ENCODE data around the gene ADAMTSL1. TPM values are rescaled to one million over a fixed set of nuclear protein-coding genes. Genes with fewer than 3 reads are reported as not detected.
A peak's percentile ranks its signal among the peaks of the same experiment; 100 is the strongest.

Gene ADAMTSL1
- total RNA-seq, 4 donors from 2014 or later: 2.8 to 26.4 (median 9.4) TPM

- Histone ChIP-seq H3K27me3 (no peaks in the 10 kb centered on the region), H3K36me3 (no peaks in the 10 kb centered on the region), H3K27ac (peak overlapping the region in 1 of 4 donors; percentile 1), H3K4me3 (no peak overlapping the region), H3K9me3 (no peaks in the 10 kb centered on the region), H3K4me1 (peaks cover 0 to 8% (median 0%) of the 10 kb centered on the region in 4 donors)
- DNase-seq: no peak
- TF ChIP-seq CTCF (IDR thresholded peaks at IDR 0.05) (no peak), POLR2A (IDR thresholded peaks at IDR 0.05) (no peak)
These were observed 311.7 kb downstream of the ADAMTSL1 start for GRCh38 chr9:18785604-18786003.

GRCh38 chr9:18786196-18786595 is 312.2 kb downstream of the ADAMTSL1 start:
- peak overlapping the region in 2 of 4 donors; percentile 3 to 11 for H3K27ac ChIP-seq
- no peaks in the 10 kb centered on the region for H3K36me3 ChIP-seq
- no peaks in the 10 kb centered on the region for H3K27me3 ChIP-seq
- no peak for DNase-seq
- TF ChIP-seq CTCF (IDR thresholded peaks at IDR 0.05) (no peak), POLR2A (IDR thresholded peaks at IDR 0.05) (no peak)
- H3K9me3 ChIP-seq: no peaks in the 10 kb centered on the region
- H3K4me1 ChIP-seq: peaks cover 0 to 8% (median 0%) of the 10 kb centered on the region in 4 donors
- H3K4me3 ChIP-seq: no peak overlapping the region

- no peaks in the 10 kb centered on the region for H3K9me3 ChIP-seq
- DNase-seq: no peak
- peaks cover 0 to 8% (median 0%) of the 10 kb centered on the region in 4 donors for H3K4me1 ChIP-seq
- TF ChIP-seq POLR2A (IDR thresholded peaks at IDR 0.05) (no peak), CTCF (IDR thresholded peaks at IDR 0.05) (no peak)
- no peaks in the 10 kb centered on the region for H3K36me3 ChIP-seq
- no peaks in the 10 kb centered on the region for H3K27me3 ChIP-seq
- no peak overlapping the region for H3K4me3 ChIP-seq
- H3K27ac ChIP-seq: peak overlapping the region in 2 of 4 donors; percentile 1 to 4
These were observed 313.1 kb downstream of the ADAMTSL1 start for GRCh38 chr9:18786911-18787650.

- H3K4me1 ChIP-seq: peaks cover 0 to 8% (median 0%) of the 10 kb centered on the region in 4 donors
- H3K9me3 ChIP-seq: no peaks in the 10 kb centered on the region
- H3K4me3 ChIP-seq: no peak overlapping the region
- TF ChIP-seq POLR2A (IDR thresholded peaks at IDR 0.05): no peak
- no peak for TF ChIP-seq CTCF (IDR thresholded peaks at IDR 0.05)
- H3K36me3 ChIP-seq: no peaks in the 10 kb centered on the region
- no peaks in the 10 kb centered on the region for H3K27me3 ChIP-seq
- DNase-seq: no peak
- no peak overlapping the region for H3K27ac ChIP-seq
These were observed 314.3 kb downstream of the ADAMTSL1 start for GRCh38 chr9:18788256-18788655.

GRCh38 chr9:18791074-18791473 is 317.1 kb downstream of the ADAMTSL1 start:
- Histone ChIP-seq H3K27me3 (no peaks in the 10 kb centered on the region), H3K27ac (no peak overlapping the region), H3K4me1 (peaks cover 0 to 7% (median 0%) of the 10 kb centered on the region in 4 donors), H3K4me3 (no peak overlapping the region), H3K9me3 (no peaks in the 10 kb centered on the region), H3K36me3 (no peaks in the 10 kb centered on the region)
- TF ChIP-seq POLR2A (IDR thresholded peaks at IDR 0.05) (no peak), CTCF (IDR thresholded peaks at IDR 0.05) (no peak)
- DNase-seq: no peak
